CD1c-positive myeloid dendritic cell (primary cell): ENCODE data around the gene TMED7.
A peak's percentile ranks its signal among the peaks of the same experiment; 100 is the strongest.

Experiments
- DNase-seq: peaks from one replicate; pipeline ENCODE4 v3.0.0-alpha.2; 2016; ENCODE audit errors: extremely low spot score

TMED7 gene

GRCh38 chr5:115627295-115627865 is 1.5 kb upstream of the TMED7 start:
- peak; percentile 35 for DNase-seq

GRCh38 chr5:115626445-115626823 is 598 bp upstream of the TMED7 start:
- no peak for DNase-seq

DNA sequence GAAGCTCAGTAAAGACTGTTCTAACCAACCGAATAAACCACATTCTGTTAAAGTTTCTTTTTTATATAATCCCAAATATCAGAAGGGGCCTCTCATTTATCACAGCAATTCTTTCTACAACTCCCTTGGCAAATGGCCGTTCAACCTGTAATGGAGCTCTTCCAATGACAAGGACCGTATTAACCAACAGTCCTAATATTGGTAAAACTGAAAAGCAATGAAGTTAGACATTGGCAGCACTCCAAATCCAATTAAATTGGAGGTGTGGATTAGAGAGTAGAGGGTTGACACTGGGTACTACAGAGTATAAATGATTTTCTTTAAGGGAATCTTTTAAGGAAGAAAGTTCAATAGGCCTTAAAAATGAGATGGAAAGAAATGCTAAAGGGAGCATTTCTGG is 842 bp downstream of the TMED7 start:
- no peak for DNase-seq

- DNase-seq: no peak
Measured at GRCh38 chr5:115623658-115624057, 2.2 kb downstream of the TMED7 start.

GRCh38 chr5:115621365-115621900 is 4.4 kb downstream of the TMED7 start:
- DNase-seq: no peak

GRCh38 chr5:115616892-115617291 is 8.9 kb downstream of the TMED7 start:
- DNase-seq: no peak

- no peak for DNase-seq
Measured at GRCh38 chr5:115616472-115616871, 9.4 kb downstream of the TMED7 start.

DNA sequence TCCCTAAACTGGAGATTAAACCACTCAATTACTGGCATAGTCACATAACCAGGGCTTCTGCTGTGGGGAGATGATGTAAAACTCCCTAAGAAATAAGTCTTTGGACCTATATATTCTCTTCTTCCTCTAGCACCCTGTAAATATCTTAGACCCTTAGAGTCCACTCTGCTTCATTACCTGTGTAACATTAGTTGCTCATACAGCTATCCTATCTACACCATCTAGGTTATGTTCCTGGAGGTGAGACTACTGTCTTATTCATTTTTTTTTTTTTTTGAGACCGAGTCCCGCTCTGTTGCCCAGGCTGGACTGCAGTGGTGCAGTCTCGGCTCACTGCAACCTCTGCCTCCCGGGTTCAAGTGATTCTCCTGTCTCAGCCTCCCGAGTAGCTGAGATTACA is 14.0 kb downstream of the TMED7 start:
- no peak for DNase-seq

GRCh38 chr5:115607935-115608334 is 17.9 kb downstream of the TMED7 start:
- no peak for DNase-seq

GRCh38 chr5:115605436-115605835 is 20.4 kb downstream of the TMED7 start:
- DNase-seq: no peak

DNA sequence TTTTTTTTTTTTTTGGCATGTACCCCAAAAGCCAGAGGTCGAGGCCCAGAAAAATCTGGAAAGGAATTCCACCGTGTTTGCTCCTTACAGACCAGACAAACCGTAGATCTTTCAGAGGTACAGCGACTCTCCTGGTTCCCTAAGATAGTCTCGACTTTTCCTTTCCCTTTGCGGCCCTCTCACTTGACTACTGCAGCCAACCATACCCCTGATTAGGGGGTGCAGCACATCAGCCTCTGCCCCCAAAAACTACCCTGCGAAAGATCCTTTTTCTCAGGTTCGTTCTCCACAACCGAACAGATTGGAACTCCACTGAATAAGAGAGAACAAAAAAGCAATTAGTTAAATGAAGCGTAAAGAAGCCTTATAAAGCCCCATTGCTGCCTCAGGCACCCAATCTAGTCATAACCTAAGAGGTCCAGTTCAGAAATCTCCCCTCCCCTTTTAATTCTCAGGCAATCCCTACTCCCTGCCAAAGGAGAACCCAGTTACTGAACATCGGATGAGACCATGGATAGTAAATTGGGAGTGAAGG is 23.2 kb downstream of the TMED7 start:
- no peak for DNase-seq

DNA sequence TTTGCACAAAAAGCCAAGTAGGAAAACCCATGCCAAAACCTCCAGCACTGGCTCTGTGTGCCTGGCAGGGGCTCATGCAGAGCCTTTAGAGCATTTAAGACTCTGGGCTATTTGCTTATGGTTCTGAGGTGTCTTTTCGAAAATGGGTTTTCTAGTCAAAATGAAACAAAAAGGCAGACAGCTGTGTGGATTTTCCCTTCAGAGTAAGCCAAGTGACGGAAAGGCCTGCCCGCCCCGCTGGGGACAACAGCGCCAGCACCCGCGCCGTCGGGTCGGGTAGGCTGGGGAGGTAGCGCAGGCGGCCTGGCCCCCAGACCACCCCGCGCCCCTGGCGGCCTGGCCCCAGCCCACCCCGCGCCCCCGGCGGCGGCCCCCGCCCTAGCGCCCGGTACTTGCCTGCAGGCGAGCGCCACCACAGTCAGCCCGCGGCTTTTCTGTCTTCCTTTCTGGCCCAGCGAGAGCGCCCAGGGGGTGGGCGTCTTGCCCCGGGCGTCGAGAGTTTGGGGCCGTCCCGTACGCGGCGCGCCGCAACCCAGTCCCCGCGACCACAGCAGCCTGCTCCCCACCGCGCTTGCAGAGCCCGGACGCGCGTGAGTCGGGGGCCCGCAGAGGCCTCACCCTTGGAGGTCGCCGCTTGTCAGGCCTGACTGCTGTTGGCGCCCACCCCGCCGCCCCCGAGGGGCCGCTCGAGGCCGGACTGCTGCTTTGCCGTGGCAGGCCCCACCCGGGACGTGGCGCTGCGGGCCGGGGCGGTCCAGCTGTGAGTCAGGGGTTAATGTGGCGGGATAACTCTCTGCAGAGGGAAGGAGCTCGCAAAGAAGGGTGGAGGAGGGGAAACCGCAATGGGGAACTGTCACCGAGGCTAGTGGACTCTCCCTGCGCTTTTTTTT is 23.9 kb downstream of the TMED7 start, which contains the start of gene TICAM2:
TSS of gene TICAM2 (minus strand) at position 779 of the 890 bp plus-strand sequence. CDS start 21,223 bp downstream, outside the sequence.
- DNase-seq: peak; percentile 73

GRCh38 chr5:115600766-115601165 is 25.1 kb downstream of the TMED7 start:
- no peak for DNase-seq

GRCh38 chr5:115599924-115600323 is 25.9 kb downstream of the TMED7 start:
- DNase-seq: no peak

DNA sequence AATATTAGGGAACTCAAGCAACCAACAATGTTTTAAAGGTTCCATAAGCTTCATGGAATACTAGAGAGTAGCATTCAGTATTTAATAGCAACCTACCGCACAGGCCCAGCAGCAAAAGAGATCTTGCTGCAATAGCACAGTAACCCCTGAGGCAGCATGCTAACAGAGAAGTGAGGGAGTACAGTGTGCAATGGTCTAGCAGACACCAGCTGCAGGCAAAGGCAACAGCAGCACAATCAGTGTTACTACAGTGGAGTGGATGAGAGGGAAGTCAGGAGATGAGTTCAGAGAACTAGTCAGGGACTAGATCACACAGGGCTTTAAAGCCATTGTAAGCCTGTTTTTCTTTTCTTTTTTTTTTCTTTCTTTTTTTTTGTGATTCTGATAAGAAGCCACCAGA is 26.3 kb downstream of the TMED7 start:
- DNase-seq: peak; percentile 43

- no peak for DNase-seq
Measured at GRCh38 chr5:115594128-115595047, 31.4 kb downstream of the TMED7 start.

GRCh38 chr5:115589043-115589442 is 36.8 kb downstream of the TMED7 start:
- no peak for DNase-seq

- DNase-seq: no peak
Measured at GRCh38 chr5:115588640-115589039, 37.2 kb downstream of the TMED7 start.

GRCh38 chr5:115586525-115587146 is 39.2 kb downstream of the TMED7 start:
- peak; percentile 59 for DNase-seq

DNA sequence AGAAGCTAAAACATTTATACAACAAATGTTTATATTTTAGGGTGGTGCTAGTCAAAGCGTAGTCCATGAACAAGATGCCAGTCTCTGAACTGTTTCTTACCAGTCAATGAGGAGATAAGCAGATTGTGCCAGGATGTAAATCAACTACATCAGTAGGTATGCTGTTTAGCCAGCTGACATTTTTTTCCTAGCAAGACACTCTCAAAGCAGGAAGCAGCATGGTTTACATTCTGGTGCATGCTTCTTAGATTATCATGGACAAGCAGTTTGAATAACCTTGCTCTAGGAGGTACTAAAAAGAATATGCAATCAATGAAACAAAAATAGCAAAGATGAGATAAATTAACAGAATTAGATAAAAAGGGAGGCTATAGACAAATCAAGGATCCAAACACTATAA is 40.6 kb downstream of the TMED7 start:
- no peak for DNase-seq

GRCh38 chr5:115584501-115584900 is 41.3 kb downstream of the TMED7 start:
- no peak for DNase-seq
